BLaER1 treated with 17β-estradiol and CSF1 and Interleukin-3, amounts not matched to agents 10 nM and 100 nM (cell line): ENCODE results near the gene DLG2.
"Not testable (repeated sequence)": the region's sequence is repeated elsewhere in the genome, so short reads cannot be mapped to it uniquely, and the experiment has no call there.

Experiments
- H3K27ac ChIP-seq, 11 experiments: shearing (Covaris generic); formaldehyde crosslinking; 2 replicates each; pipeline ENCODE4 v1.8.1; 2022
- H3K27me3 ChIP-seq, 11 experiments: shearing (Covaris generic); formaldehyde crosslinking; 2 replicates each; pipeline ENCODE4 v1.8.1; 2022
- H3K36me3 ChIP-seq, 11 experiments: shearing (Covaris generic); formaldehyde crosslinking; 2 replicates each; pipeline ENCODE4 v1.8.1; 2022
- H3K4me1 ChIP-seq, 10 experiments: shearing (Covaris generic); formaldehyde crosslinking; 2 replicates each; pipeline ENCODE4 v1.8.1; 2022
- H3K4me2 ChIP-seq, 11 experiments: shearing (Covaris generic); formaldehyde crosslinking; 2 replicates each; pipeline ENCODE4 v1.8.1; 2022
- H3K4me3 ChIP-seq, 10 experiments: shearing (Covaris generic); formaldehyde crosslinking; 2 replicates each; pipeline ENCODE4 v1.8.1; 2022
- H3K9ac ChIP-seq, 11 experiments: shearing (Covaris generic); formaldehyde crosslinking; 2 replicates each; pipeline ENCODE4 v1.8.1; 2022
- H3K9me3 ChIP-seq, 11 experiments: shearing (Covaris generic); formaldehyde crosslinking; replicated peaks in 1 of 11; 2 replicates each; pipeline ENCODE4 v1.8.1; 2022
- H4K20me1 ChIP-seq, 11 experiments: shearing (Covaris generic); formaldehyde crosslinking; 2 replicates each; pipeline ENCODE4 v1.8.1; 2022
- Cebpa-rat ChIP-seq, 11 experiments: shearing (Covaris generic); IDR thresholded peaks; 2 replicates each; pipeline ENCODE4 v1.8.1; 2022

Gene DLG2

GRCh38 chr11:85664615-85665481 lies 37.7 kb upstream of the DLG2 start, which contains the start of gene CREBZF:
Gene CREBZF, minus strand, starts transcription at chr11:85665129. Its CDS starts 254 bp downstream, at chr11:85664875.
- H3K27ac ChIP-seq = peak within 1 kb of the TSS; percentile 93 to 100 (median 98)
- H3K36me3 ChIP-seq = peaks cover 8 to 37% (median 23%) of the 10 kb centered on the region in 11 experiments; a peak in 18 of 22 replicates
- peak within 1 kb of the TSS; percentile 82 to 98 (median 91) for H3K4me2 ChIP-seq
- H4K20me1 ChIP-seq = peaks cover 38 to 48% (median 42%) of the 10 kb centered on the region in 11 experiments
- peaks cover 3 to 35% (median 26%) of the 10 kb centered on the region in 10 experiments; a peak in 18 of 20 replicates for H3K4me1 ChIP-seq
- H3K27me3 ChIP-seq = no peaks in the 10 kb centered on the region
- H3K4me3 ChIP-seq = peak within 1 kb of the TSS; percentile 85 to 99 (median 90)
- no peak for TF ChIP-seq Cebpa-rat (IDR thresholded peaks at IDR 0.05)
- H3K9me3 ChIP-seq = no peaks in the 10 kb centered on the region
- H3K9ac ChIP-seq = peak within 1 kb of the TSS; percentile 94 to 100 (median 98)

- H4K20me1 ChIP-seq = peaks cover 43 to 57% (median 50%) of the 10 kb centered on the region in 11 experiments
- peak overlapping the region; percentile 93 to 100 (median 98) for H3K27ac ChIP-seq
These were observed 36.8 kb upstream of the DLG2 start for GRCh38 chr11:85663753-85664614.

GRCh38 chr11:85663080-85663752 lies 36.1 kb upstream of the DLG2 start:
- peak overlapping the region; percentile 85 to 99 (median 90) for H3K4me3 ChIP-seq
- H3K27ac ChIP-seq = peak overlapping the region; percentile 93 to 100 (median 98)
- H3K4me2 ChIP-seq = peak overlapping the region; percentile 82 to 98 (median 91)
- no peaks in the 10 kb centered on the region for H3K27me3 ChIP-seq
- H3K36me3 ChIP-seq = peaks cover 24 to 53% (median 39%) of the 10 kb centered on the region in 11 experiments; a peak in 20 of 22 replicates
- H3K9me3 ChIP-seq = no peaks in the 10 kb centered on the region
- H3K9ac ChIP-seq = peak overlapping the region; percentile 94 to 100 (median 98)
- peaks cover 3 to 46% (median 35%) of the 10 kb centered on the region in 10 experiments; a peak in 18 of 20 replicates for H3K4me1 ChIP-seq
- no peak for TF ChIP-seq Cebpa-rat (IDR thresholded peaks at IDR 0.05)
- H4K20me1 ChIP-seq = peaks cover 43 to 65% (median 58%) of the 10 kb centered on the region in 11 experiments

More at GRCh38 chr11:85663753-85664614, 36.8 kb upstream of the DLG2 start:
- peaks cover 17 to 45% (median 32%) of the 10 kb centered on the region in 11 experiments; a peak in 20 of 22 replicates for H3K36me3 ChIP-seq
- peaks cover 3 to 42% (median 34%) of the 10 kb centered on the region in 10 experiments; a peak in 18 of 20 replicates for H3K4me1 ChIP-seq
- no peaks in the 10 kb centered on the region for H3K9me3 ChIP-seq
- no peaks in the 10 kb centered on the region for H3K27me3 ChIP-seq
- peak overlapping the region; percentile 94 to 100 (median 98) for H3K9ac ChIP-seq
- peak overlapping the region; percentile 82 to 98 (median 91) for H3K4me2 ChIP-seq
- no peak for TF ChIP-seq Cebpa-rat (IDR thresholded peaks at IDR 0.05)
- H3K4me3 ChIP-seq = peak overlapping the region; percentile 85 to 99 (median 90)

DNA sequence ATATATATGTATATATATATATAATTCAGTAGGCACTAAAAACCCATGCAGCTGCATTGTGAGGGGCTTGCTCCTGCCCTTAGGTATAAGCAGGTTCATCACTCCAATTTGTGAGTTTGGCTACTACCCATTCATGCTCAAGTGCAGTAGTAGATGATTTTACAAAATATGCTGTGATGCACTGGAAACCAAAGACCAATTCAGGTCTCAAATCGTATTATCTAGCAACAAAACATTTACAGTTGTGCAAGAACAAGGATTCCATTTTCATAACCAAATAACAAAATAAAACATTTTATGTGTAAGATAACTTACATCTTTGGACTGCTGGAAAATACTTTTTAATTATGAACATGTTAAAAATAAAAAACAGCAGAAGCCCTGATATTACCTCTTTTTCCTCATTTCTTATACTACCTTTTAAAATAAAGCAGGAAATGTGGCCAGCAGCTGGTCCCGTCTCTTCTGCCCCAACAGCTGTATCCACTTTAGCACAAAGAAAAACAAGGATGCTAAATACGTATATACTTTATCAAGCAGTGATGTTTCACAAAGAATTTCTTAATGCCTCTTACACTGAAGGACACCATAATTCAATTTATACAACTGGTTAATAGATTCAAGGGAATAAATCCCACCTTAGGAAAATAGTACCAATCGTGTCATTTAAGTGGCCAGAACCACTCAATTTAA lies 35.0 kb upstream of the DLG2 start:
- H3K36me3 ChIP-seq = peaks cover 35 to 64% (median 49%) of the 10 kb centered on the region in 11 experiments
- no peak for TF ChIP-seq Cebpa-rat (IDR thresholded peaks at IDR 0.05)
- H4K20me1 ChIP-seq = peaks cover 43 to 74% (median 69%) of the 10 kb centered on the region in 11 experiments
- no peaks in the 10 kb centered on the region for H3K9me3 ChIP-seq
- peak overlapping the region; percentile 85 to 99 (median 90) for H3K4me3 ChIP-seq
- H3K4me1 ChIP-seq = peaks cover 3 to 46% (median 35%) of the 10 kb centered on the region in 10 experiments; a peak in 18 of 20 replicates
- peak overlapping the region in 3 of 11 experiments; percentile 8 to 97 (median 97); a peak in 2 of 22 replicates for H3K27ac ChIP-seq
- peak overlapping the region; percentile 94 to 100 (median 98) for H3K9ac ChIP-seq
- H3K27me3 ChIP-seq = no peaks in the 10 kb centered on the region
- peak overlapping the region; percentile 82 to 98 (median 91) for H3K4me2 ChIP-seq

DNA sequence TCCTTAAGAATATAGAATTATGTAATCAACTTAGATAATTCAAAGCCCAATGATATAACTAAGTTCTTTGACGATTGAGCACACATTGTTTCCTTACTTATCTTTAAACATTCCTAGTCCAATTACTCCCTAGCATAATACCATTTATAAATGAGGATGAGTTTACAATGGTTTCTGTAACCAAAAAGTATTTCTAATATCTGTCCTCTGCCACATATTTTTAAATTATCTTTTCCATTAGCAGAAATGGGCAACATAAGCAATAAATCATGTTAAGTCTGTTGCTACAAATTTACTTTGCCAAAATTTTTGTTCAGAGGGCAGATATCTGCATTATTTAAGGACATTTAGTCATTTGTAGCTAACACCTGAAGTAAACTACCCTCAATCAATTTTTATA lies 31.0 kb upstream of the DLG2 start:
- Histone ChIP-seq H3K36me3 (peaks cover 63 to 94% (median 79%) of the 10 kb centered on the region in 11 experiments), H3K4me2 (no peak overlapping the region), H3K9me3 (no peaks in the 10 kb centered on the region), H3K27me3 (no peaks in the 10 kb centered on the region), H3K4me1 (peaks cover 6 to 49% (median 32%) of the 10 kb centered on the region in 10 experiments; a peak in 17 of 20 replicates), H3K27ac (no peak overlapping the region), H4K20me1 (peaks cover 42 to 100% (median 93%) of the 10 kb centered on the region in 11 experiments), H3K9ac (0 out of 22 replicates have a peak overlapping the region, but pooled peaks of 1 of the 11 experiments have one; percentile 25), H3K4me3 (no peak overlapping the region)
- TF ChIP-seq Cebpa-rat (IDR thresholded peaks at IDR 0.05) = no peak

- Histone ChIP-seq H4K20me1 (peaks cover 31 to 93% (median 85%) of the 10 kb centered on the region in 11 experiments), H3K9me3 (no peaks in the 10 kb centered on the region), H3K27me3 (no peaks in the 10 kb centered on the region), H3K27ac (no peak overlapping the region), H3K36me3 (peaks cover 63 to 96% (median 78%) of the 10 kb centered on the region in 11 experiments), H3K9ac (no peak overlapping the region), H3K4me1 (peaks cover 10 to 54% (median 32%) of the 10 kb centered on the region in 10 experiments; a peak in 17 of 20 replicates), H3K4me3 (no peak overlapping the region), H3K4me2 (no peak overlapping the region)
- TF ChIP-seq Cebpa-rat (IDR thresholded peaks at IDR 0.05) = no peak
These were observed 29.6 kb upstream of the DLG2 start for GRCh38 chr11:85656777-85657176.

- not testable (repeated sequence) for H3K4me2 ChIP-seq, H3K27me3 ChIP-seq, H3K27ac ChIP-seq, H3K9me3 ChIP-seq, H3K9ac ChIP-seq, H3K4me3 ChIP-seq
- Histone ChIP-seq H3K36me3 (peaks cover 61 to 88% (median 75%) of the 10 kb centered on the region in 11 experiments), H3K4me1 (peaks cover 7 to 43% (median 14%) of the 10 kb centered on the region in 10 experiments), H4K20me1 (peaks cover 15 to 72% (median 61%) of the 10 kb centered on the region in 11 experiments; a peak in 19 of 22 replicates)
These were observed 27.2 kb upstream of the DLG2 start for GRCh38 chr11:85654343-85654742.
